HepG2 (cell line): ENCODE measurements around the gene TSEN54. TPM values are rescaled to one million over a fixed set of nuclear protein-coding genes. Genes with fewer than 3 reads are reported as not detected.

Source experiments
- ATM ChIP-seq: fragments of 450-650 bp; IDR thresholded peaks from 2 replicates; pipeline ENCODE4 v1.7.1; 2017; ENCODE audit warnings: mild to moderate bottlenecking, borderline replicate concordance
- HDAC1 ChIP-seq: sonication (generic); formaldehyde crosslinking; IDR thresholded peaks from 2 replicates; pipeline ENCODE4 v1.5.1; 2020; ENCODE audit warnings: mild to moderate bottlenecking, missing genetic modification reagents
- HNRNPK ChIP-seq: fragments of 200-400 bp; formaldehyde crosslinking; IDR thresholded peaks from 2 replicates; pipeline ENCODE4 v1.6.1; 2018; ENCODE audit warnings: low read length, low read depth, moderate library complexity, mild to moderate bottlenecking; ENCODE audit not compliant: poor library complexity, severe bottlenecking
- HOXD1 ChIP-seq: sonication (generic); formaldehyde crosslinking; IDR thresholded peaks from 2 replicates; pipeline ENCODE4 v1.5.0; 2020; ENCODE audit warnings: missing genetic modification reagents
- ISL2 ChIP-seq: sonication (generic); formaldehyde crosslinking; IDR thresholded peaks from 2 replicates; pipeline ENCODE4 v1.5.0; 2020; ENCODE audit warnings: missing genetic modification reagents
- KAT7 ChIP-seq: IDR thresholded peaks from 2 replicates; pipeline ENCODE4 v1.6.1; 2018; ENCODE audit warnings: borderline replicate concordance, missing compliant biosample characterization
- RBFOX2 ChIP-seq: fragments of 200-400 bp; formaldehyde crosslinking; IDR thresholded peaks from 2 replicates; pipeline ENCODE4 v1.6.1; 2017; ENCODE audit warnings: low read depth, mild to moderate bottlenecking, low read length
- SP140L ChIP-seq: sonication (generic); formaldehyde crosslinking; IDR thresholded peaks from 2 replicates; pipeline ENCODE4 v1.4.0; 2020; ENCODE audit warnings: missing genetic modification reagents, borderline replicate concordance
- ZNF263 ChIP-seq: sonication (generic); formaldehyde crosslinking; IDR thresholded peaks from 2 replicates; pipeline ENCODE4 v1.4.0; 2020; ENCODE audit warnings: missing genetic modification reagents
- ZNF280D ChIP-seq: sonication (generic); formaldehyde crosslinking; IDR thresholded peaks from 2 replicates; pipeline ENCODE4 v1.5.1; 2020; ENCODE audit warnings: mild to moderate bottlenecking, missing genetic modification reagents
- ZNF432 ChIP-seq: sonication (generic); formaldehyde crosslinking; IDR thresholded peaks from 2 replicates; pipeline ENCODE4 v1.5.0; 2020; ENCODE audit warnings: missing genetic modification reagents, mild to moderate bottlenecking, borderline replicate concordance
- polyA plus RNA-seq, 8 experiments: library from polyadenylated mRNA; depleted of rRNA in 3 of 8; stranded (reverse) in 7 of 8; unstranded in 1 of 8; fragments of >200 nt; fragmentation: Illumina TruSeq in 4 of 8; extraction: Trizol in 4 of 8; gene quantifications; 2 replicates each; pipeline versions ENCODE4 v1.2.1 to v1.2.3, GENCODE V29; 2011 to 2016; ENCODE audit warnings: low read depth in 4 of 8, missing spikeins in 1 of 8, mixed read lengths in 1 of 8; ENCODE audit not compliant: insufficient read depth in 1 of 8
- total RNA-seq, 5 experiments: library from RNA; depleted of rRNA; stranded (reverse); fragments of >200 nt; fragmentation: Illumina TruSeq; extraction: Trizol; gene quantifications; 2 replicates each; pipeline ENCODE4 v1.2.3, GENCODE V29; 2016; ENCODE audit warnings: low read depth in 1 of 5
- TF ChIP-seq, protein P1 (sequence below): sonication (generic); formaldehyde crosslinking; IDR thresholded peaks from 2 replicates; pipeline ENCODE4 v1.5.0; 2020; ENCODE audit warnings: mild to moderate bottlenecking, missing genetic modification reagents
- TF ChIP-seq, protein P2 (sequence below): sonication (generic); formaldehyde crosslinking; IDR thresholded peaks from 2 replicates; pipeline ENCODE4 v1.5.0; 2020; ENCODE audit warnings: mild to moderate bottlenecking, missing genetic modification reagents, borderline replicate concordance

TSEN54 gene
- total and polyA plus RNA-seq, 2 of the 13 experiments (the other 11 are each of a cell fraction or from before 2014, with no cell fraction given), result 62.9 to 63.3 TPM

DNA sequence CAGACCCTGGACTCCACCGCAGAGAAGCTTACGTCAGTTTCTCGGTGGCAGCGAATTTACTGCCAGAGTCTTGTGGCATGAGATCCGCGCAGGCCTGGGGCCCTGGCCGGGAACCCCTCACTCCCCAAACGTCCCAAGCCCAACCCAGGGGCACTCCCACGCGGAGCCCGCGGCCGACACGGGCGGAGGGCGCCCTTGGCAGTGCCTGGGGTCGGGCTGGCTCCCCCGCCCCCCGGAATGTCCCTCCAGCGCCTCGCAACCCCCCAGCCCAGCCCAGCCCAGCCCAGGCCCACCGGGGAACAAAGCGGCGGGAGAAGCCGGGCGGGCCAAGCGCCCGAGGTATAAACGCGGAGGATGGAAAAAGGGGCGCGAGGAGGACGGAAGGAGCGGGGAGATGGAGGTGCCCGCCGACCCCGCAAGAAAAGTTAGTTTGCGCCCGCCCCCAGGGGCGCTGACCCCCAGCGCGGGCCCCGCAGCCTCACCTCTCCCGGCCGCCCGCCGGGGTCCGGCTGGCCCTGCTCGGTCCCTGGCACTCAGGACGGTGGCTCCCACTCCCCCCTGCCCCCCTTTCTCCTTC lies 1.3 kb upstream of the TSEN54 start (continued):
- TF ChIP-seq, protein P1, sequence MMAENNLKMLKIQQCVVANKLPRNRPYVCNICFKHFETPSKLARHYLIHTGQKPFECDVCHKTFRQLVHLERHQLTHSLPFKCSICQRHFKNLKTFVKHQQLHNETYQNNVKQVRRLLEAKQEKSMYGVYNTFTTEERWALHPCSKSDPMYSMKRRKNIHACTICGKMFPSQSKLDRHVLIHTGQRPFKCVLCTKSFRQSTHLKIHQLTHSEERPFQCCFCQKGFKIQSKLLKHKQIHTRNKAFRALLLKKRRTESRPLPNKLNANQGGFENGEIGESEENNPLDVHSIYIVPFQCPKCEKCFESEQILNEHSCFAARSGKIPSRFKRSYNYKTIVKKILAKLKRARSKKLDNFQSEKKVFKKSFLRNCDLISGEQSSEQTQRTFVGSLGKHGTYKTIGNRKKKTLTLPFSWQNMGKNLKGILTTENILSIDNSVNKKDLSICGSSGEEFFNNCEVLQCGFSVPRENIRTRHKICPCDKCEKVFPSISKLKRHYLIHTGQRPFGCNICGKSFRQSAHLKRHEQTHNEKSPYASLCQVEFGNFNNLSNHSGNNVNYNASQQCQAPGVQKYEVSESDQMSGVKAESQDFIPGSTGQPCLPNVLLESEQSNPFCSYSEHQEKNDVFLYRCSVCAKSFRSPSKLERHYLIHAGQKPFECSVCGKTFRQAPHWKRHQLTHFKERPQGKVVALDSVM (CRISPR knock-in tag), result no peak
- TF ChIP-seq HOXD1 (CRISPR knock-in tag), result 0 out of 2 replicates have a peak, but pooled peaks have one; percentile 70
- peak; percentile 44; the same call in 1 of the 2 replicates for TF ChIP-seq HDAC1 (CRISPR knock-in tag)
- TF ChIP-seq ISL2 (CRISPR knock-in tag), result no peak
- no peak for TF ChIP-seq SP140L (CRISPR knock-in tag)
- no peak for TF ChIP-seq ZNF432 (CRISPR knock-in tag)
- TF ChIP-seq KAT7, result no peak
- TF ChIP-seq RBFOX2, result peak; percentile 21; the same call in 1 of the 2 replicates
- no peak for TF ChIP-seq ZNF280D
- no peak for TF ChIP-seq ATM
- peak; percentile 88 for TF ChIP-seq HNRNPK
- peak; percentile 64; the same call in 1 of the 2 replicates for TF ChIP-seq ZNF263 (CRISPR knock-in tag)
- TF ChIP-seq, protein P2, sequence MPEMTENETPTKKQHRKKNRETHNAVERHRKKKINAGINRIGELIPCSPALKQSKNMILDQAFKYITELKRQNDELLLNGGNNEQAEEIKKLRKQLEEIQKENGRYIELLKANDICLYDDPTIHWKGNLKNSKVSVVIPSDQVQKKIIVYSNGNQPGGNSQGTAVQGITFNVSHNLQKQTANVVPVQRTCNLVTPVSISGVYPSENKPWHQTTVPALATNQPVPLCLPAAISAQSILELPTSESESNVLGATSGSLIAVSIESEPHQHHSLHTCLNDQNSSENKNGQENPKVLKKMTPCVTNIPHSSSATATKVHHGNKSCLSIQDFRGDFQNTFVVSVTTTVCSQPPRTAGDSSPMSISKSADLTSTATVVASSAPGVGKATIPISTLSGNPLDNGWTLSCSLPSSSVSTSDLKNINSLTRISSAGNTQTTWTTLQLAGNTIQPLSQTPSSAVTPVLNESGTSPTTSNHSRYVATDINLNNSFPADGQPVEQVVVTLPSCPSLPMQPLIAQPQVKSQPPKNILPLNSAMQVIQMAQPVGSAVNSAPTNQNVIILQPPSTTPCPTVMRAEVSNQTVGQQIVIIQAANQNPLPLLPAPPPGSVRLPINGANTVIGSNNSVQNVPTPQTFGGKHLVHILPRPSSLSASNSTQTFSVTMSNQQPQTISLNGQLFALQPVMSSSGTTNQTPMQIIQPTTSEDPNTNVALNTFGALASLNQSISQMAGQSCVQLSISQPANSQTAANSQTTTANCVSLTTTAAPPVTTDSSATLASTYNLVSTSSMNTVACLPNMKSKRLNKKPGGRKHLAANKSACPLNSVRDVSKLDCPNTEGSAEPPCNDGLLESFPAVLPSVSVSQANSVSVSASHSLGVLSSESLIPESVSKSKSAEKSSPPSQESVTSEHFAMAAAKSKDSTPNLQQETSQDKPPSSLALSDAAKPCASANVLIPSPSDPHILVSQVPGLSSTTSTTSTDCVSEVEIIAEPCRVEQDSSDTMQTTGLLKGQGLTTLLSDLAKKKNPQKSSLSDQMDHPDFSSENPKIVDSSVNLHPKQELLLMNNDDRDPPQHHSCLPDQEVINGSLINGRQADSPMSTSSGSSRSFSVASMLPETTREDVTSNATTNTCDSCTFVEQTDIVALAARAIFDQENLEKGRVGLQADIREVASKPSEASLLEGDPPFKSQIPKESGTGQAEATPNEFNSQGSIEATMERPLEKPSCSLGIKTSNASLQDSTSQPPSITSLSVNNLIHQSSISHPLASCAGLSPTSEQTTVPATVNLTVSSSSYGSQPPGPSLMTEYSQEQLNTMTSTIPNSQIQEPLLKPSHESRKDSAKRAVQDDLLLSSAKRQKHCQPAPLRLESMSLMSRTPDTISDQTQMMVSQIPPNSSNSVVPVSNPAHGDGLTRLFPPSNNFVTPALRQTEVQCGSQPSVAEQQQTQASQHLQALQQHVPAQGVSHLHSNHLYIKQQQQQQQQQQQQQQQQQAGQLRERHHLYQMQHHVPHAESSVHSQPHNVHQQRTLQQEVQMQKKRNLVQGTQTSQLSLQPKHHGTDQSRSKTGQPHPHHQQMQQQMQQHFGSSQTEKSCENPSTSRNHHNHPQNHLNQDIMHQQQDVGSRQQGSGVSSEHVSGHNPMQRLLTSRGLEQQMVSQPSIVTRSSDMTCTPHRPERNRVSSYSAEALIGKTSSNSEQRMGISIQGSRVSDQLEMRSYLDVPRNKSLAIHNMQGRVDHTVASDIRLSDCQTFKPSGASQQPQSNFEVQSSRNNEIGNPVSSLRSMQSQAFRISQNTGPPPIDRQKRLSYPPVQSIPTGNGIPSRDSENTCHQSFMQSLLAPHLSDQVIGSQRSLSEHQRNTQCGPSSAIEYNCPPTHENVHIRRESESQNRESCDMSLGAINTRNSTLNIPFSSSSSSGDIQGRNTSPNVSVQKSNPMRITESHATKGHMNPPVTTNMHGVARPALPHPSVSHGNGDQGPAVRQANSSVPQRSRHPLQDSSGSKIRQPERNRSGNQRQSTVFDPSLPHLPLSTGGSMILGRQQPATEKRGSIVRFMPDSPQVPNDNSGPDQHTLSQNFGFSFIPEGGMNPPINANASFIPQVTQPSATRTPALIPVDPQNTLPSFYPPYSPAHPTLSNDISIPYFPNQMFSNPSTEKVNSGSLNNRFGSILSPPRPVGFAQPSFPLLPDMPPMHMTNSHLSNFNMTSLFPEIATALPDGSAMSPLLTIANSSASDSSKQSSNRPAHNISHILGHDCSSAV (CRISPR knock-in tag), result no peak
